Liver (tissue), 9 donors: ENCODE measurements around the gene FKBP14. TPM values are rescaled to one million over a fixed set of nuclear protein-coding genes. Genes with fewer than 3 reads are reported as not detected.
A peak's percentile ranks its signal among the peaks of the same experiment; 100 is the strongest.

ENCODE experiments used
- DNase-seq: peaks from one replicate; pipeline ENCODE4 v3.0.0-alpha.2; 2017; ENCODE audit warnings: low spot score
- H3K27ac ChIP-seq, 2 donors: one replicate each; pipeline ENCODE4 v1.7.0; 2013; ENCODE audit warnings: inconsistent platforms in 2 of 2, low read length in 2 of 2, control low read depth in 1 of 2, low read depth in 1 of 2, mild to moderate bottlenecking in 1 of 2
- H3K27me3 ChIP-seq, 4 donors: one replicate each; pipeline versions ENCODE4 v1.6.1 to v1.7.0; 2013; ENCODE audit warnings: low read length in 3 of 4, inconsistent platforms in 1 of 4, mild to moderate bottlenecking in 1 of 4, moderate library complexity in 1 of 4; ENCODE audit not compliant: control insufficient read depth in 4 of 4, insufficient read depth in 4 of 4
- H3K36me3 ChIP-seq, 4 donors: one replicate each; pipeline versions ENCODE4 v1.6.1 to v1.7.0; 2013; ENCODE audit warnings: low read length in 3 of 4, mild to moderate bottlenecking in 3 of 4, low read depth in 1 of 4, moderate library complexity in 1 of 4; ENCODE audit not compliant: control insufficient read depth in 4 of 4, insufficient read depth in 3 of 4
- H3K4me1 ChIP-seq, 4 donors: one replicate each; pipeline versions ENCODE4 v1.6.1 to v1.7.0; 2013; ENCODE audit warnings: low read length in 3 of 4, mild to moderate bottlenecking in 3 of 4, moderate library complexity in 1 of 4; ENCODE audit not compliant: control insufficient read depth in 4 of 4, insufficient read depth in 4 of 4
- H3K4me3 ChIP-seq, 3 donors: one replicate each; pipeline versions ENCODE4 v1.6.1 to v1.7.0; 2013; ENCODE audit warnings: low read length in 3 of 3, control low read depth in 1 of 3, low read depth in 1 of 3, mild to moderate bottlenecking in 1 of 3
- H3K9ac ChIP-seq, 2 donors: one replicate each; pipeline ENCODE4 v1.7.0; 2013; ENCODE audit warnings: low read length in 2 of 2, mild to moderate bottlenecking in 2 of 2, moderate library complexity in 2 of 2, control low read depth in 1 of 2, low read depth in 1 of 2
- H3K9me3 ChIP-seq, 4 donors: one replicate each; pipeline versions ENCODE4 v1.6.1 to v1.7.0; 2013; ENCODE audit warnings: low read length in 3 of 4; ENCODE audit not compliant: control insufficient read depth in 4 of 4
- ATF3 ChIP-seq: IDR thresholded peaks from 2 replicates; pipeline ENCODE4 v1.6.1; 2016; ENCODE audit warnings: antibody characterized with exemption
- EGR1 ChIP-seq, 2 donors: IDR thresholded peaks; 2 replicates each; pipeline ENCODE4 v1.6.1; 2016 to 2018; ENCODE audit warnings: antibody characterized with exemption in 2 of 2, low read depth in 2 of 2
- FOXA1 ChIP-seq: IDR thresholded peaks from 2 replicates; pipeline ENCODE4 v1.6.1; 2016; ENCODE audit warnings: antibody characterized with exemption
- FOXA2 ChIP-seq: IDR thresholded peaks from 2 replicates; pipeline ENCODE4 v1.6.1; 2016; ENCODE audit warnings: antibody characterized with exemption
- GABPA ChIP-seq, 2 donors: IDR thresholded peaks in 1 of 2; conservative IDR thresholded peaks in 1 of 2; 2 replicates each; pipeline ENCODE4 v1.6.1; 2016; ENCODE audit warnings: antibody characterized with exemption in 2 of 2, mild to moderate bottlenecking in 1 of 2, moderate library complexity in 1 of 2
- HNF4A ChIP-seq, 2 donors: conservative IDR thresholded peaks; 2 replicates each; pipeline ENCODE4 v1.6.1; 2016; ENCODE audit warnings: antibody characterized with exemption in 2 of 2, mild to moderate bottlenecking in 2 of 2
- HNF4G ChIP-seq: IDR thresholded peaks from 2 replicates; pipeline ENCODE4 v1.6.1; 2016; ENCODE audit warnings: antibody characterized with exemption
- NR2F2 ChIP-seq: IDR thresholded peaks from 2 replicates; pipeline ENCODE4 v1.6.1; 2016; ENCODE audit warnings: antibody characterized with exemption
- RAD21 ChIP-seq, 2 donors: IDR thresholded peaks; 2 replicates each; pipeline ENCODE4 v1.6.1; 2016; ENCODE audit warnings: antibody characterized with exemption in 2 of 2, mild to moderate bottlenecking in 2 of 2
- RXRA ChIP-seq, 2 donors: IDR thresholded peaks; 2 replicates each; pipeline ENCODE4 v1.6.1; 2017 to 2018; ENCODE audit warnings: antibody characterized with exemption in 2 of 2, mild to moderate bottlenecking in 1 of 2
- TAF1 ChIP-seq: conservative IDR thresholded peaks from 2 replicates; pipeline ENCODE4 v1.6.1; 2016; ENCODE audit warnings: antibody characterized with exemption, mild to moderate bottlenecking
- YY1 ChIP-seq: IDR thresholded peaks from 2 replicates; pipeline ENCODE4 v1.6.1; 2016; ENCODE audit warnings: antibody characterized with exemption, mild to moderate bottlenecking
- WGBS: extraction: QIAGEN DNeasy Blood & Tissue Kit; methylation state at CpG from one replicate; pipeline ENCODE4 v1.1.7; 2013; 5-methylcytosine and 5-hydroxymethylcytosine counted together
- polyA plus RNA-seq, 2 donors: library from polyadenylated mRNA; stranded (reverse) in 1 of 2; unstranded in 1 of 2; fragments of 200-250 nt in 1 of 2; fragments of >200 nt in 1 of 2; fragmentation: Nextera tagmentation in 1 of 2; extraction: Ambion mirVana in 1 of 2; gene quantifications; one replicate each; pipeline versions ENCODE4 v1.2.1 to v1.2.3, GENCODE V29; 2013 to 2015
- total RNA-seq, 2 donors: library from RNA; depleted of rRNA; stranded (reverse); fragments of >200 nt; gene quantifications; one replicate each; pipeline ENCODE4 v1.2.3, GENCODE V29; 2014
- TF ChIP-seq, protein P1 (sequence below): IDR thresholded peaks from 2 replicates; pipeline ENCODE4 v1.6.1; 2016; ENCODE audit warnings: antibody characterized with exemption, mild to moderate bottlenecking
- TF ChIP-seq, protein P2 (sequence below): fragments of 150-350 bp; IDR thresholded peaks from 2 replicates; pipeline ENCODE4 v1.5.1; 2017; ENCODE audit warnings: improper control_type of control experiment, low read depth, low read length; ENCODE audit not compliant: missing input control
- TF ChIP-seq, protein P3 (sequence below): IDR thresholded peaks from 2 replicates; pipeline ENCODE4 v1.6.1; 2016; ENCODE audit warnings: antibody characterized with exemption
- TF ChIP-seq, protein P4 (sequence below): IDR thresholded peaks from 2 replicates; pipeline ENCODE4 v1.6.1; 2016; ENCODE audit warnings: antibody characterized with exemption
- donor health status: healthy.
- donor health status: healthy.
- donor health status: healthy.
- donor health status: healthy.
- donor health status: healthy.

FKBP14 gene
- total and polyA plus RNA-seq, 4 donors: 2.6 to 6.1 (median 3.5) TPM

GRCh38 chr7:30027740-30028215, 1.3 kb upstream of the FKBP14 start:
- Histone ChIP-seq H3K27me3 (no peaks in the 10 kb centered on the region), H3K27ac (peak overlapping the region; percentile 83 to 84), H3K36me3 (no peaks in the 10 kb centered on the region), H3K9ac (peak overlapping the region; percentile 38 to 71), H3K4me3 (peak overlapping the region; percentile 89 to 99 (median 90)), H3K4me1 (peaks cover 3 to 36% (median 27%) of the 10 kb centered on the region in 4 donors), H3K9me3 (no peaks in the 10 kb centered on the region)
- TF ChIP-seq ATF3 (no peak), HNF4A (conservative IDR thresholded peaks at IDR 0.05) (no peak), FOXA2 (no peak), YY1 (peak; percentile 68), GABPA (IDR thresholded peaks at IDR 0.05 in 1 of 2, conservative IDR thresholded peaks at IDR 0.05 in 1 of 2) (no peak), RAD21 (IDR thresholded peaks at IDR 0.05) (no peak), FOXA1 (no peak), NR2F2 (peak; percentile 13), HNF4G (no peak), TAF1 (peak; percentile 40), EGR1 (IDR thresholded peaks at IDR 0.05; ENCODE audit: low read depth in 2 of 2) (no peak), RXRA (IDR thresholded peaks at IDR 0.05) (no peak)
- TF ChIP-seq, protein P1, sequence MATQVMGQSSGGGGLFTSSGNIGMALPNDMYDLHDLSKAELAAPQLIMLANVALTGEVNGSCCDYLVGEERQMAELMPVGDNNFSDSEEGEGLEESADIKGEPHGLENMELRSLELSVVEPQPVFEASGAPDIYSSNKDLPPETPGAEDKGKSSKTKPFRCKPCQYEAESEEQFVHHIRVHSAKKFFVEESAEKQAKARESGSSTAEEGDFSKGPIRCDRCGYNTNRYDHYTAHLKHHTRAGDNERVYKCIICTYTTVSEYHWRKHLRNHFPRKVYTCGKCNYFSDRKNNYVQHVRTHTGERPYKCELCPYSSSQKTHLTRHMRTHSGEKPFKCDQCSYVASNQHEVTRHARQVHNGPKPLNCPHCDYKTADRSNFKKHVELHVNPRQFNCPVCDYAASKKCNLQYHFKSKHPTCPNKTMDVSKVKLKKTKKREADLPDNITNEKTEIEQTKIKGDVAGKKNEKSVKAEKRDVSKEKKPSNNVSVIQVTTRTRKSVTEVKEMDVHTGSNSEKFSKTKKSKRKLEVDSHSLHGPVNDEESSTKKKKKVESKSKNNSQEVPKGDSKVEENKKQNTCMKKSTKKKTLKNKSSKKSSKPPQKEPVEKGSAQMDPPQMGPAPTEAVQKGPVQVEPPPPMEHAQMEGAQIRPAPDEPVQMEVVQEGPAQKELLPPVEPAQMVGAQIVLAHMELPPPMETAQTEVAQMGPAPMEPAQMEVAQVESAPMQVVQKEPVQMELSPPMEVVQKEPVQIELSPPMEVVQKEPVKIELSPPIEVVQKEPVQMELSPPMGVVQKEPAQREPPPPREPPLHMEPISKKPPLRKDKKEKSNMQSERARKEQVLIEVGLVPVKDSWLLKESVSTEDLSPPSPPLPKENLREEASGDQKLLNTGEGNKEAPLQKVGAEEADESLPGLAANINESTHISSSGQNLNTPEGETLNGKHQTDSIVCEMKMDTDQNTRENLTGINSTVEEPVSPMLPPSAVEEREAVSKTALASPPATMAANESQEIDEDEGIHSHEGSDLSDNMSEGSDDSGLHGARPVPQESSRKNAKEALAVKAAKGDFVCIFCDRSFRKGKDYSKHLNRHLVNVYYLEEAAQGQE: no peak
- TF ChIP-seq, protein P2, sequence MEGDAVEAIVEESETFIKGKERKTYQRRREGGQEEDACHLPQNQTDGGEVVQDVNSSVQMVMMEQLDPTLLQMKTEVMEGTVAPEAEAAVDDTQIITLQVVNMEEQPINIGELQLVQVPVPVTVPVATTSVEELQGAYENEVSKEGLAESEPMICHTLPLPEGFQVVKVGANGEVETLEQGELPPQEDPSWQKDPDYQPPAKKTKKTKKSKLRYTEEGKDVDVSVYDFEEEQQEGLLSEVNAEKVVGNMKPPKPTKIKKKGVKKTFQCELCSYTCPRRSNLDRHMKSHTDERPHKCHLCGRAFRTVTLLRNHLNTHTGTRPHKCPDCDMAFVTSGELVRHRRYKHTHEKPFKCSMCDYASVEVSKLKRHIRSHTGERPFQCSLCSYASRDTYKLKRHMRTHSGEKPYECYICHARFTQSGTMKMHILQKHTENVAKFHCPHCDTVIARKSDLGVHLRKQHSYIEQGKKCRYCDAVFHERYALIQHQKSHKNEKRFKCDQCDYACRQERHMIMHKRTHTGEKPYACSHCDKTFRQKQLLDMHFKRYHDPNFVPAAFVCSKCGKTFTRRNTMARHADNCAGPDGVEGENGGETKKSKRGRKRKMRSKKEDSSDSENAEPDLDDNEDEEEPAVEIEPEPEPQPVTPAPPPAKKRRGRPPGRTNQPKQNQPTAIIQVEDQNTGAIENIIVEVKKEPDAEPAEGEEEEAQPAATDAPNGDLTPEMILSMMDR: no peak
- TF ChIP-seq, protein P3, sequence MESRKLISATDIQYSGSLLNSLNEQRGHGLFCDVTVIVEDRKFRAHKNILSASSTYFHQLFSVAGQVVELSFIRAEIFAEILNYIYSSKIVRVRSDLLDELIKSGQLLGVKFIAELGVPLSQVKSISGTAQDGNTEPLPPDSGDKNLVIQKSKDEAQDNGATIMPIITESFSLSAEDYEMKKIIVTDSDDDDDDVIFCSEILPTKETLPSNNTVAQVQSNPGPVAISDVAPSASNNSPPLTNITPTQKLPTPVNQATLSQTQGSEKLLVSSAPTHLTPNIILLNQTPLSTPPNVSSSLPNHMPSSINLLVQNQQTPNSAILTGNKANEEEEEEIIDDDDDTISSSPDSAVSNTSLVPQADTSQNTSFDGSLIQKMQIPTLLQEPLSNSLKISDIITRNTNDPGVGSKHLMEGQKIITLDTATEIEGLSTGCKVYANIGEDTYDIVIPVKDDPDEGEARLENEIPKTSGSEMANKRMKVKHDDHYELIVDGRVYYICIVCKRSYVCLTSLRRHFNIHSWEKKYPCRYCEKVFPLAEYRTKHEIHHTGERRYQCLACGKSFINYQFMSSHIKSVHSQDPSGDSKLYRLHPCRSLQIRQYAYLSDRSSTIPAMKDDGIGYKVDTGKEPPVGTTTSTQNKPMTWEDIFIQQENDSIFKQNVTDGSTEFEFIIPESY: no peak
- TF ChIP-seq, protein P4, sequence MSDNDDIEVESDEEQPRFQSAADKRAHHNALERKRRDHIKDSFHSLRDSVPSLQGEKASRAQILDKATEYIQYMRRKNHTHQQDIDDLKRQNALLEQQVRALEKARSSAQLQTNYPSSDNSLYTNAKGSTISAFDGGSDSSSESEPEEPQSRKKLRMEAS: no peak
- no peak for DNase-seq
- 6% methylated on average over 9 of the region's 9 CpGs for WGBS

- TF ChIP-seq NR2F2 (no peak), YY1 (peak; percentile 13), EGR1 (IDR thresholded peaks at IDR 0.05; ENCODE audit: low read depth in 2 of 2) (no peak), RAD21 (IDR thresholded peaks at IDR 0.05) (no peak), FOXA1 (no peak)
- TF ChIP-seq, protein P4: no peak
- DNase-seq: no peak
- H3K36me3 ChIP-seq: no peaks in the 10 kb centered on the region
- H3K4me1 ChIP-seq: peaks cover 3 to 36% (median 27%) of the 10 kb centered on the region in 4 donors
- peak overlapping the region; percentile 82 to 83 for H3K27ac ChIP-seq
- peak overlapping the region; percentile 84 to 99 (median 90) for H3K4me3 ChIP-seq
- WGBS: under 1% methylated on average over 10 of the region's 10 CpGs
- H3K9me3 ChIP-seq: no peaks in the 10 kb centered on the region
- H3K9ac ChIP-seq: peak overlapping the region; percentile 64 to 71
- H3K27me3 ChIP-seq: no peaks in the 10 kb centered on the region
Measured at GRCh38 chr7:30027065-30027456, 559 bp upstream of the FKBP14 start.
